K562 (cell line): ENCODE measurements around the gene HCN3. TPM values are rescaled to one million over a fixed set of nuclear protein-coding genes. Genes with fewer than 3 reads are reported as not detected.

ENCODE experiments used
- ATAC-seq: fragments of 200-7000 bp; cut with Tn5 transposase; 3 replicates; pipeline ENCODE4 v1.9.1; 2020; ENCODE audit warnings: moderate library complexity
- BruUV-seq: library from RNA; stranded (reverse); fragments of 400-500 nt; replicated peaks from 2 replicates; lab custom pipeline; 2021; lab: Mats Ljungman, UMichigan
- CTCF ChIA-PET: fragments of 300-600 bp; formaldehyde crosslinking; extraction: SDS; loops from one replicate; lab custom pipeline; 2021; ENCODE audit warnings: low intra/inter-chr PET ratio; lab: Yijun Ruan, JAX
- POLR2A ChIA-PET: fragments of 300-600, 350-650 bp; sonication (Branson Sonifier 250); formaldehyde crosslinking; extraction: SDS; loops from one replicate; lab custom pipeline; 2021; ENCODE audit warnings: antibody characterized with exemption, inconsistent platforms; lab: Yijun Ruan, JAX
- DNase-seq, 4 experiments: peaks; one replicate each; pipeline versions ENCODE4 v3.0.0 to v3.0.0-alpha.2; 2011 to 2018; ENCODE audit warnings: low spot score in 3 of 4, mixed read lengths in 3 of 4; ENCODE audit errors: extremely low read depth in 1 of 4
- FAIRE-seq: peaks from 2 replicates; lab custom pipeline; 2011; peaks lifted over from hg19 to GRCh38; lab: Jason Lieb, UNC
- H2AFZ ChIP-seq: 2 replicates; pipeline ENCODE4 v1.6.0; 2011; ENCODE audit warnings: low read depth, low read length, control low read depth, inconsistent platforms
- H3K27ac ChIP-seq: fragments of 200-600 bp; 3 replicates; pipeline ENCODE4 v1.8.0; 2011; ENCODE audit warnings: low read depth, mild to moderate bottlenecking, control low read depth, inconsistent platforms, low read length, moderate library complexity, mixed read lengths; ENCODE audit errors: extremely low read depth
- H3K27me3 ChIP-seq, 2 experiments: fragments of 300-600 bp in 1 of 2; 2 replicates in 1 of 2; 3 replicates in 1 of 2; pipeline versions ENCODE4 v1.6.0 to v1.8.0; 2011; ENCODE audit warnings: inconsistent platforms in 2 of 2, low read length in 2 of 2, mild to moderate bottlenecking in 1 of 2, mixed read lengths in 1 of 2, moderate library complexity in 1 of 2; ENCODE audit not compliant: control insufficient read depth in 2 of 2, insufficient read depth in 2 of 2
- H3K36me3 ChIP-seq: fragments of 300-600 bp; 3 replicates; pipeline ENCODE4 v1.8.0; 2011; ENCODE audit warnings: mild to moderate bottlenecking, low read length, inconsistent platforms; ENCODE audit not compliant: control insufficient read depth, insufficient read depth
- H3K4me1 ChIP-seq, 2 experiments: fragments of 200-600 bp in 1 of 2; replicated peaks in 1 of 2; 2 replicates in 1 of 2; 3 replicates in 1 of 2; pipeline versions ENCODE4 v1.5.1 to v1.8.0; 2011; ENCODE audit warnings: inconsistent platforms in 2 of 2, low read length in 2 of 2, mild to moderate bottlenecking in 1 of 2, mixed read lengths in 1 of 2, moderate library complexity in 1 of 2; ENCODE audit not compliant: control insufficient read depth in 2 of 2, insufficient read depth in 2 of 2
- H3K4me2 ChIP-seq: 2 replicates; pipeline ENCODE4 v1.6.1; 2011; ENCODE audit warnings: low read length, control low read depth, inconsistent platforms, mixed read lengths; ENCODE audit not compliant: insufficient read depth
- H3K4me3 ChIP-seq: fragments of 200-600 bp; sonication (generic), shearing (Covaris generic); 2 replicates; pipeline ENCODE4 v1.5.1; 2016; ENCODE audit warnings: control low read depth, inconsistent platforms
- H3K79me2 ChIP-seq: fragments of 200-600 bp; 3 replicates; pipeline ENCODE4 v1.8.0; 2011; ENCODE audit warnings: low read length, inconsistent platforms; ENCODE audit not compliant: control insufficient read depth, insufficient read depth
- H3K9ac ChIP-seq, 2 experiments: 2 replicates each; pipeline versions ENCODE4 v1.6.0 to v1.6.1; 2011; ENCODE audit warnings: low read depth in 2 of 2, low read length in 2 of 2, control low read depth in 1 of 2, inconsistent platforms in 1 of 2, mild to moderate bottlenecking in 1 of 2, mixed read lengths in 1 of 2; ENCODE audit not compliant: insufficient read depth in 1 of 2
- H3K9me1 ChIP-seq: one replicate; pipeline ENCODE4 v1.6.0; 2011; ENCODE audit warnings: inconsistent platforms, mild to moderate bottlenecking, low read length, moderate library complexity; ENCODE audit not compliant: control insufficient read depth, insufficient read depth
- H3K9me3 ChIP-seq: replicated peaks from 2 replicates; pipeline ENCODE4 v1.5.1; 2011; ENCODE audit warnings: low read depth, low read length, inconsistent platforms; ENCODE audit not compliant: control insufficient read depth, insufficient read depth
- H4K20me1 ChIP-seq: replicated peaks from 2 replicates; pipeline ENCODE4 v1.6.1; 2011; ENCODE audit warnings: low read length, inconsistent platforms, mixed read lengths; ENCODE audit not compliant: control insufficient read depth, insufficient read depth
- TAF1 ChIP-seq: IDR thresholded peaks from 2 replicates; pipeline ENCODE4 v1.6.1; 2011; ENCODE audit warnings: mild to moderate bottlenecking, low read length, moderate library complexity; ENCODE audit not compliant: insufficient read depth, control insufficient read depth, severe bottlenecking; ENCODE audit errors: extremely low read depth
- ZFP30 ChIP-seq: fragments of 250-450 bp; sonication (Bioruptor Pico); IDR thresholded peaks from 2 replicates; pipeline ENCODE4 v1.8.0; 2022; ENCODE audit warnings: moderate library complexity, mild to moderate bottlenecking, inconsistent platforms, borderline replicate concordance
- ZNF707 ChIP-seq: fragments of 250-450 bp; sonication (Bioruptor Pico); conservative IDR thresholded peaks from 2 replicates; pipeline ENCODE4 v1.8.0; 2022; ENCODE audit warnings: inconsistent platforms, mild to moderate bottlenecking, moderate library complexity
- WGBS: fragments of 100-300 bp; shearing (Covaris generic); methylation state at CpG from one replicate; pipeline ENCODE4 v1.1.6; 2016; ENCODE audit warnings: low coverage, mixed read lengths; ENCODE audit not compliant: insufficient coverage; ENCODE audit errors: missing lambda C conversion rate; 5-methylcytosine and 5-hydroxymethylcytosine counted together
- in situ Hi-C: fragments of 300-500 bp; cut with MboI; formaldehyde crosslinking; loops from 4 replicates; pipeline ENCODE4 v1.15.0; 2018; ENCODE audit warnings: inconsistent platforms, mixed read lengths
- intact Hi-C: fragments of 100-400 bp; cut with micrococcal nuclease; formaldehyde crosslinking; loops from 2 replicates; pipeline ENCODE4 v1.14.2; 2022
- polyA plus RNA-seq, 8 experiments: library from polyadenylated mRNA; depleted of rRNA in 4 of 8; stranded (reverse) in 5 of 8; unstranded in 3 of 8; fragments of >200 nt; fragmentation: Nextera tagmentation in 2 of 8; fragmentation: Illumina TruSeq in 1 of 8; extraction: Ambion mirVana in 2 of 8; extraction: Trizol in 1 of 8; gene quantifications; 2 replicates each; pipeline versions ENCODE4 v1.2.1 to v1.2.3, GENCODE V29; 2011 to 2014; ENCODE audit warnings: inconsistent platforms in 1 of 8, missing spikeins in 1 of 8
- total RNA-seq, 7 experiments: library from RNA; depleted of rRNA in 6 of 7; stranded (reverse); fragments of >200 nt in 6 of 7; fragmentation: Illumina TruSeq in 2 of 7; extraction: Trizol in 2 of 7; gene quantifications; 2 replicates each; pipeline versions ENCODE4 v1.2.1 to v1.2.3, GENCODE V29; 2011 to 2021; ENCODE audit warnings: low replicate concordance in 1 of 7
- TF ChIP-seq, protein P1 (sequence below): fragments of 250-450 bp; sonication (Bioruptor Pico); IDR thresholded peaks from 2 replicates; pipeline ENCODE4 v1.8.0; 2021; ENCODE audit warnings: moderate library complexity, mild to moderate bottlenecking, inconsistent platforms
- TF ChIP-seq, protein P2 (sequence below): fragments of 450-650 bp; IDR thresholded peaks from 2 replicates; pipeline ENCODE4 v1.6.1; 2016
- TF ChIP-seq, protein P3 (sequence below): IDR thresholded peaks from 2 replicates; pipeline ENCODE4 v1.6.1; 2011; ENCODE audit warnings: borderline replicate concordance, low read depth, mild to moderate bottlenecking, moderate library complexity, low read length; ENCODE audit not compliant: insufficient read depth, poor library complexity, severe bottlenecking
- TF ChIP-seq, protein P4 (sequence below): sonication (generic); formaldehyde crosslinking; IDR thresholded peaks from 2 replicates; pipeline ENCODE4 v1.8.0; 2022; ENCODE audit warnings: mild to moderate bottlenecking, missing genetic modification reagents

The HCN3 gene
- total and polyA plus RNA-seq, 9 of the 15 experiments (the other 6 are each of a cell fraction or from before 2014, with no cell fraction given) = 0.91 to 9.7 (median 3.9) TPM

DNA sequence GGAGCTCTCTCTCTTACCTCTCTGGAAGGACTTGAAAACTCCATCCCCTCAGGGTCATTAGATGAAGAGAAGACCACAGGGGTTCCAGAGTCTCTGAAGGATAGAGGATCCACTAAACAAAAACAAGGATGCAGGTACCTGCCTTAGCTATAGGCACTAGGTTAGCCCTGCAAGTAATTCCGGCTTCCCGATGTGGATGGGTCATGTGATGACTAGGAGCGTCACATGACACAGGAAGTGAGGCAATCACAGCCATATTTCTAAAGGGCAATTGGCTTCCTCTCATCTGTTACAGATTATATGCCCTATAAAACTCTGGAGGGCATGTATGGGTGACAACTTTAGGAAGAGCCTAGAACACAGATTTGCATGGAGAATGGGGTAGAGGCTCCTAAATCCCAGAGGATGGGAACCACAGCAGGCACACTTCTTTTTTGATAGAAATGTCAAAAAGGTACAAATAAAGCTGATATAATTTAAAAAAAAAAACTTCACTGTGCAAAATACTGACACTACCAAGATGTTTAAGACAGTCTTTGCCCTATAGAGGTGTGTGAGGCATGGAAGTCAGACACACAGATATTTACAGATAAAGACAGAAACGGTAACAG is 36.1 kb upstream of the HCN3 start:
- Histone ChIP-seq H3K27ac (peak overlapping the region; percentile 5; the same call in 1 of the 3 replicates), H3K4me3 (peak overlapping the region; percentile 33), H3K4me1 (peaks cover 17 to 19% of the 10 kb centered on the region in 2 experiments), H3K9me1 (no peaks in the 10 kb centered on the region), H3K9me3 (no peaks in the 10 kb centered on the region), H3K79me2 (peaks cover 14% of the 10 kb centered on the region; the same call in 2 of the 3 replicates), H2AFZ (peak overlapping the region; percentile 80), H3K9ac (peak overlapping the region in 1 of 2 experiments; percentile 17; a peak in 2 of 4 replicates), H3K27me3 (no peaks in the 10 kb centered on the region), H4K20me1 (no peaks in the 10 kb centered on the region), H3K4me2 (peak overlapping the region; percentile 57), H3K36me3 (peaks cover 9% of the 10 kb centered on the region; the same call in 1 of the 3 replicates)
- ATAC-seq (peak; percentile 33), FAIRE-seq (peak; percentile 82), DNase-seq (peak; percentile 76 to 85 (median 78))
- BruUV-seq = no TSS peak
- in situ Hi-C loops (no loop called here), intact Hi-C loops (no loop called here)
- CTCF ChIA-PET = interaction anchor here (0.6 to 0.9 kb wide), 2 partner anchors 15 to 19 kb away, joined by 3 read pairs; no protein-coding TSS in a partner anchor
- 4% methylated on average over 4 of the region's 4 CpGs for WGBS
- POLR2A ChIA-PET = interaction anchor here (0.6 to 1.1 kb wide), 3 partner anchors 15 to 593 kb away, joined by 4 read pairs; partner anchors contain the start of gene ENTREP3
- TF ChIP-seq TAF1 (peak; percentile 19), ZFP30 (CRISPR knock-in tag) (no peak), ZNF707 (CRISPR knock-in tag) (no peak)
- TF ChIP-seq, protein P1, sequence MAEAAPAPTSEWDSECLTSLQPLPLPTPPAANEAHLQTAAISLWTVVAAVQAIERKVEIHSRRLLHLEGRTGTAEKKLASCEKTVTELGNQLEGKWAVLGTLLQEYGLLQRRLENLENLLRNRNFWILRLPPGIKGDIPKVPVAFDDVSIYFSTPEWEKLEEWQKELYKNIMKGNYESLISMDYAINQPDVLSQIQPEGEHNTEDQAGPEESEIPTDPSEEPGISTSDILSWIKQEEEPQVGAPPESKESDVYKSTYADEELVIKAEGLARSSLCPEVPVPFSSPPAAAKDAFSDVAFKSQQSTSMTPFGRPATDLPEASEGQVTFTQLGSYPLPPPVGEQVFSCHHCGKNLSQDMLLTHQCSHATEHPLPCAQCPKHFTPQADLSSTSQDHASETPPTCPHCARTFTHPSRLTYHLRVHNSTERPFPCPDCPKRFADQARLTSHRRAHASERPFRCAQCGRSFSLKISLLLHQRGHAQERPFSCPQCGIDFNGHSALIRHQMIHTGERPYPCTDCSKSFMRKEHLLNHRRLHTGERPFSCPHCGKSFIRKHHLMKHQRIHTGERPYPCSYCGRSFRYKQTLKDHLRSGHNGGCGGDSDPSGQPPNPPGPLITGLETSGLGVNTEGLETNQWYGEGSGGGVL (CRISPR knock-in tag) = no peak
- TF ChIP-seq, protein P2, sequence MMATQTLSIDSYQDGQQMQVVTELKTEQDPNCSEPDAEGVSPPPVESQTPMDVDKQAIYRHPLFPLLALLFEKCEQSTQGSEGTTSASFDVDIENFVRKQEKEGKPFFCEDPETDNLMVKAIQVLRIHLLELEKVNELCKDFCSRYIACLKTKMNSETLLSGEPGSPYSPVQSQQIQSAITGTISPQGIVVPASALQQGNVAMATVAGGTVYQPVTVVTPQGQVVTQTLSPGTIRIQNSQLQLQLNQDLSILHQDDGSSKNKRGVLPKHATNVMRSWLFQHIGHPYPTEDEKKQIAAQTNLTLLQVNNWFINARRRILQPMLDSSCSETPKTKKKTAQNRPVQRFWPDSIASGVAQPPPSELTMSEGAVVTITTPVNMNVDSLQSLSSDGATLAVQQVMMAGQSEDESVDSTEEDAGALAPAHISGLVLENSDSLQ = no peak
- TF ChIP-seq, protein P3, sequence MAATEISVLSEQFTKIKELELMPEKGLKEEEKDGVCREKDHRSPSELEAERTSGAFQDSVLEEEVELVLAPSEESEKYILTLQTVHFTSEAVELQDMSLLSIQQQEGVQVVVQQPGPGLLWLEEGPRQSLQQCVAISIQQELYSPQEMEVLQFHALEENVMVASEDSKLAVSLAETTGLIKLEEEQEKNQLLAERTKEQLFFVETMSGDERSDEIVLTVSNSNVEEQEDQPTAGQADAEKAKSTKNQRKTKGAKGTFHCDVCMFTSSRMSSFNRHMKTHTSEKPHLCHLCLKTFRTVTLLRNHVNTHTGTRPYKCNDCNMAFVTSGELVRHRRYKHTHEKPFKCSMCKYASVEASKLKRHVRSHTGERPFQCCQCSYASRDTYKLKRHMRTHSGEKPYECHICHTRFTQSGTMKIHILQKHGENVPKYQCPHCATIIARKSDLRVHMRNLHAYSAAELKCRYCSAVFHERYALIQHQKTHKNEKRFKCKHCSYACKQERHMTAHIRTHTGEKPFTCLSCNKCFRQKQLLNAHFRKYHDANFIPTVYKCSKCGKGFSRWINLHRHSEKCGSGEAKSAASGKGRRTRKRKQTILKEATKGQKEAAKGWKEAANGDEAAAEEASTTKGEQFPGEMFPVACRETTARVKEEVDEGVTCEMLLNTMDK = peak; percentile 67
- TF ChIP-seq, protein P4, sequence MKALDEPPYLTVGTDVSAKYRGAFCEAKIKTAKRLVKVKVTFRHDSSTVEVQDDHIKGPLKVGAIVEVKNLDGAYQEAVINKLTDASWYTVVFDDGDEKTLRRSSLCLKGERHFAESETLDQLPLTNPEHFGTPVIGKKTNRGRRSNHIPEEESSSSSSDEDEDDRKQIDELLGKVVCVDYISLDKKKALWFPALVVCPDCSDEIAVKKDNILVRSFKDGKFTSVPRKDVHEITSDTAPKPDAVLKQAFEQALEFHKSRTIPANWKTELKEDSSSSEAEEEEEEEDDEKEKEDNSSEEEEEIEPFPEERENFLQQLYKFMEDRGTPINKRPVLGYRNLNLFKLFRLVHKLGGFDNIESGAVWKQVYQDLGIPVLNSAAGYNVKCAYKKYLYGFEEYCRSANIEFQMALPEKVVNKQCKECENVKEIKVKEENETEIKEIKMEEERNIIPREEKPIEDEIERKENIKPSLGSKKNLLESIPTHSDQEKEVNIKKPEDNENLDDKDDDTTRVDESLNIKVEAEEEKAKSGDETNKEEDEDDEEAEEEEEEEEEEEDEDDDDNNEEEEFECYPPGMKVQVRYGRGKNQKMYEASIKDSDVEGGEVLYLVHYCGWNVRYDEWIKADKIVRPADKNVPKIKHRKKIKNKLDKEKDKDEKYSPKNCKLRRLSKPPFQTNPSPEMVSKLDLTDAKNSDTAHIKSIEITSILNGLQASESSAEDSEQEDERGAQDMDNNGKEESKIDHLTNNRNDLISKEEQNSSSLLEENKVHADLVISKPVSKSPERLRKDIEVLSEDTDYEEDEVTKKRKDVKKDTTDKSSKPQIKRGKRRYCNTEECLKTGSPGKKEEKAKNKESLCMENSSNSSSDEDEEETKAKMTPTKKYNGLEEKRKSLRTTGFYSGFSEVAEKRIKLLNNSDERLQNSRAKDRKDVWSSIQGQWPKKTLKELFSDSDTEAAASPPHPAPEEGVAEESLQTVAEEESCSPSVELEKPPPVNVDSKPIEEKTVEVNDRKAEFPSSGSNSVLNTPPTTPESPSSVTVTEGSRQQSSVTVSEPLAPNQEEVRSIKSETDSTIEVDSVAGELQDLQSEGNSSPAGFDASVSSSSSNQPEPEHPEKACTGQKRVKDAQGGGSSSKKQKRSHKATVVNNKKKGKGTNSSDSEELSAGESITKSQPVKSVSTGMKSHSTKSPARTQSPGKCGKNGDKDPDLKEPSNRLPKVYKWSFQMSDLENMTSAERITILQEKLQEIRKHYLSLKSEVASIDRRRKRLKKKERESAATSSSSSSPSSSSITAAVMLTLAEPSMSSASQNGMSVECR = peak; percentile 88
